NCI-H69 (cell line): ENCODE measurements around the gene ITPK1.
A peak's percentile ranks its signal among the peaks of the same experiment; 100 is the strongest.

Experiments used
- DNase-seq: peaks from one replicate; lab custom pipeline; 2025; lab: John Stamatoyannopoulos, UW

Gene ITPK1

DNA sequence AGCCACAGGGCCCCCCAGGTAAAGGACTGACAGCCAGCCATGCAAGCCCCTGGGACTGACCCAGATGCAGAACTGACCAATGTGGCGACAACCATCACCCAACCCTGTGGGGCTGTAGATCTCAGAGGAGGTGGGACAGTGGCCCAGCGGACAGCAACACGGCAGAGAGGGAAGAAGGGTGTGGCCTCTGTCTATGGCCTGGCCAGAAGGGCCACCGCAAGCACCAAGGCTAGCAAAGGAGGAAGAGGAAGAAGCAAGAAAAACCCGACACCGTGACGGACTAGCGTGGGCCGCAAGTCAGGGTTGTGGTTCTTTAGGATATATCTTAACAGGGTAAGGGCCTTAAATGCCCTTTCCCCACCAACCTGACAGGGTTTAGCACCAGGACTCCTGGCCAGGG, 71.2 kb downstream of the ITPK1 start:
- no peak for DNase-seq

DNA sequence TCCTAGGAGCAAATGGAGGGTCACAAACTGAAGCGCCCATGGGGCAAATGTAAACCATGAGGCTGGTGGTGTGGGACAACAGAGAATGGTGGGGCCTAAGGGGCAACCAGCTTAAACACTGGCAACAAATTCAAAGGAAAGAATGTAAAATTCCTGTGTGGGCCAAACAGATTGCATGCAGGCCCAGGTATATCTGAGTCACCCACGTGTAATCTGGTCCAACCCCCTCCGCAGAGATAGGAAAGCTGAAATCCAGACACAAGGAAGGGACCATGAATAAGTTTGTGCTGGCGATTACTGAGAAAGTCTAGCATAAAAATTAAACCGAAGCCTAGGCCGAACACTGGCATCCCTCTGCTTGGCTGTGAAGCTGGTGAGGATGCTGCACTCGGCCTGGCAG, 71.6 kb downstream of the ITPK1 start:
- DNase-seq, result no peak

DNA sequence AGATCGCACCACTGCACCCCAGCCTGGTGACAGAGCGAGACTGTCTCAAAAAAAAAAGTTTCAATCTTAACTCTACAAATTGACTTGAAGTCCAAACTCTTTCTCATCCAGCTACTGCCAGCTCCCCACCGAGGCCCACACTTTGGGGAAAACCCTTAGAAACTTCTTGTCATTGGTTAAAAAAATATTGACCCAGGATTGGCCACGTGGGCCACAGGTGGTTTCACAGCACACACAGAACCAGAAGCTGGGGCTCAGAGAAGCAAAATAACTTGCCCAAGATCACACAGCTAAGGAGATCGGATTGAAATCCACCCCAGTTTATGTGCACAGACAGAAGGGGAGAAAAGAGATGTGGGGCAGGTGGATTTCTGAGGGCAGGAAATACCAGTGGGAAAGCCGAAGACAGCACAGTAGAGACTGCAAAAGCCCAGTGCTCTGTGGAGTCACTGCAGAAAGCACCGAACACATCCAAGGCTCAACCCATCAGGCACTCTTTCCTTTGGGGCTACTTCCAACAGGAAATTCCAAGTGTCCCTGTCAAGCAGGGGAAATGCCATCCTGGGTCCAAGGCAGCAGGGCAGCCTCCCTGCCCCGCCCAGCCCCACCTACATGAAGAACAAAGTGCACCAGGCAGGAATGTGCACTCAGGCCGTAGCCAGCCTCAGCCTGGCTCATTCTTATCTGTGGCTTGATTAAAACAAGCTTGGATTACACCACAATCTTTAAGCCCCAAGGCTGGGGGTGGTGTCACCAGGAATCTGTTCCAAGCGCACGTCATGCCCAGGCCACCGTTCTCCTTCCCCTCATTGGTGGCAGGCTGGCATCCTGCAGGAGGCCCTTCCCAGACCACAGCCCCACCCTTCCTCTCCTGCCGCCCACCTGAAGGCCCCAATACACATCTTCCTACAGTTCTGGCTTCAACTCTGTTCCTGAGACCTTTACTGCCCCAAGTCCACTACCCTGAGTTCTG, 72.5 kb downstream of the ITPK1 start:
- DNase-seq, result peak; percentile 9

DNA sequence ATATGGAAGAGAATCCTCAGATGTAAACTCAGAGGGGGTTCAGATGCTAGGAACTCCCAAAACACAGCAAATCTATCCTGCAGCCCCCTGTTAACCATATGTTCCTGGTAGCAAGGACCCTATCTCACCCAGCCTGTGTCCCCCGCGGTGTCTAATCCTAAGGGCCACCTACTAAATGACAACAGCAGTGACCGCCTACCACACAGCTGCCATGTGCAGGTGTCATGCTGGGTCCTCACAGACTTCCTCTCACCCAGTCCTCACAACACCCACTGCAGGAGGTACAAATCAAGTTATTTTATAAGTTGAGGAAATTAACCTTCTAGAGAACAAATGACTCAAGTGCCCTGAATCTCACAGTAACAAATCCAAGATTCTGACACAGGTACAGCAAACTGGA, 73.9 kb downstream of the ITPK1 start:
- peak; percentile 64 for DNase-seq

DNA sequence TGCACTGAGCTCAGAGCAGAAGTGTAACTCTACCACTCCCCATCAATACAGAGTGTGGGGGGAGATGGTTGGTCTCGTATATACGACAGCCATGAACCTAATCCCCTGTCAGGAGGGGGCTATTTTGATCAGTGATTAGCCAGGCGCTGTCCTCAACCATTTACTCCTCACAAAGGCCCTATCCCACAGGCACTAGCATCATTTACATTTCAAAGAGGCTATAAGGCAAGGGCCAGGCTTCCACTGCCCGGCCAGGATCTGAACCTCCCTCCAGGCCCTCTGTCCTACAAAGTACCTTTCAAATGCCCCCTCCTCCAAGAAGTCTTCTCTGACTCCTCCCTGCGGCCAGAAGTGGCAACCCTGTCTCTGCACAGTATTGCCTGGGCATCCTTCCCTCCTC, 74.7 kb downstream of the ITPK1 start:
- no peak for DNase-seq

DNA sequence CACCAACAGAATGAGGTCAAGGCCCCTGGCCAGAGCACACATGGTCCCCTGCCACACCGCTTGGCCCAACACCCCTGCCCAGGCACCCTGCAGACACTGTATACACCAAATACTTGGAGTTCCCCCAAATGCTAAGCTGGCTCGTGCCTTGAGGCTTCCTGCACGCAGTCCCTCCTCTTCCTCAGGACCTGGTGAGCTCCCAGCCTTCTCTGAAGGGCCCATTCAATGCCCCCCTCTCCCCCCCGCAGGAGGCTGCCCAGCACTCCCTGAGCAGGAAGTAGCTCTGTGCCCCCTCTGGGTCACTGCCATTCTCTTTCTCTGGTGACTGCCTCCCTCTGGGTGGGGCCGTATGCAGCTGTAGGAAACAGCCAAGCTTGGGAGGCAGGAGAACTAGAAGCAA, 75.3 kb downstream of the ITPK1 start:
- peak; percentile 82 for DNase-seq

DNA sequence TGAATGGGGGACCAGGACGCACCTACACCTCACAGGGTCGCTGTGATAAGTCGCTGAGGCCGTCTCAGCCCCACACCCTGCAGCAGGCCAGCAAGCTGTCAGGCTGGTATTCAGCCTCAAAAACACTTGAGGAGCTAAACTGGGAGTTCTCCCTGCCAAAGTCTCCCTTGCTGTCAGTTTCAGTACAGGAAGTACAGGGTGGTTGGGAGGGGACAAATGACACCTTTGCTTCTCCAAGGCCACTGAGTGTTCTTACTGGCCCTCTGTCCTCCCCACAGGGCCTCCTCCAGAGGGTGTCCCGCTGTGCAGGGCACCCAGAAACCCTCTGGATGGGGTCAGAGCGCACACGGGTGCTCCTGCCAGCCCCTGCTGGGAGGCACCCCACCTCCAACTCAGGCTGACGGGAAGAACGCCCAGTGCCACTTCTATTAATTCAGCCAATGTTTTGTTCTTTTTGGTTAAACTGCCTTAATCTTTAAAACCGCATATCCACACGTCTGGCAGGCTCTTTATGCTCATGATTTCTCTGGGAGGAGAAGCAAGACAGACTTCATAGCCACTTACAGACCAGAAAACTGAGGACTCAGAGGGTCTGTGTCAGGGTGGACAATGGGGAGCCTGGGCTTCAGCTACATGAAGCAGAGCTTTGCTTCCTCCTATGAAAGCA, 75.9 kb downstream of the ITPK1 start:
- DNase-seq, result no peak

DNA sequence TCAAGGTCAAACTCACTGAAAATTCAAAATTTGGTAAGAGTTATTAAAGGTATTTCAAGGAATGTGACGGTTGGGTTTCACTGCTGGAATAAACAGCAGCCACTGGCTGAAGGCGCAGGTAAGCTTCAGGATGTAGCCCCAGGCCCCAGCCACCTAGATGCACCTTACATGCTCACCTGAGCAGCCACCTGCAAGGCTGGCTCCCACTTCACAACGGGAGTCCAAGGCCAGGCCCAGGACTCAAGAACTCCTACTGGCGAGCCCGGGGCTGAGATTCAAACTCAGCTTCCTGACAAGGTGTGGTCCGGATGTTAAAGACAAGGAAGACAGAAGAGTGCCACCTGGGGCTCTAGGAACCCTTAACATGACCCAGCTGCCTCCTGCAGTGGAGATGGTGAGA, 78.4 kb downstream of the ITPK1 start:
- DNase-seq, result peak; percentile 61

DNA sequence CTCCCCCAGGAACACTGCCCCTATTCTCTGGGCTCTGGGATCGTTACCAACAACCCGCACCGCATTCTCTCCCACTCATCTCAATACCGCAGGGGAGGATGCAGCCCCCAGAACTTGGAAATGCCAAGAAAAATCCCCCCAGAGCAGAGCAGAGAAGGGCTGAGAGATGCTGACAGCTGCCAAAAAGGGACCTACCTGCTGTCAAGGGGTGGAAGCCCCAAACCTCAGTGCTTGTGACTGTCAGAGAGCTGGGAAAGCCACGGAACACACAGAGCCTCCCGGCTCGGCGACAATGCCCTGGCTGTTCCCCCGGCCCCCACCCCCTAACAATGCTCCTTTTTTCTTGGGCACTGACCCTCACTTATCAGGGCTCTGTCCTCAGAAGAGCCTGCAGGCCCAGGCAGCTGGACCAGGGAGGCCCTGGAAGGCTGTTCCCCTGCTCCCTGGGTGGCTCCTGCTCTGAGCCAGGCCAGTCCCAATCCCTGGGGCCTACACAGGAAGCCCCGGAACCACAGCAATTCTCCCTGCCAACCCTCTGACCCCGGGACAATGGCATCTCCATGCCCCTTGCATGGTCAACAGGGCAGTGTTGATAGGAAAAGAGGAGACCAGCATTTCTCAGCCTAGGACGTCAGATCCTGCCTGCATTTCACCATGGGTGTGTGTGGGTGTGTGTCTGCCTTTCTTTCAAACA, 78.9 kb downstream of the ITPK1 start:
- DNase-seq, result no peak

DNA sequence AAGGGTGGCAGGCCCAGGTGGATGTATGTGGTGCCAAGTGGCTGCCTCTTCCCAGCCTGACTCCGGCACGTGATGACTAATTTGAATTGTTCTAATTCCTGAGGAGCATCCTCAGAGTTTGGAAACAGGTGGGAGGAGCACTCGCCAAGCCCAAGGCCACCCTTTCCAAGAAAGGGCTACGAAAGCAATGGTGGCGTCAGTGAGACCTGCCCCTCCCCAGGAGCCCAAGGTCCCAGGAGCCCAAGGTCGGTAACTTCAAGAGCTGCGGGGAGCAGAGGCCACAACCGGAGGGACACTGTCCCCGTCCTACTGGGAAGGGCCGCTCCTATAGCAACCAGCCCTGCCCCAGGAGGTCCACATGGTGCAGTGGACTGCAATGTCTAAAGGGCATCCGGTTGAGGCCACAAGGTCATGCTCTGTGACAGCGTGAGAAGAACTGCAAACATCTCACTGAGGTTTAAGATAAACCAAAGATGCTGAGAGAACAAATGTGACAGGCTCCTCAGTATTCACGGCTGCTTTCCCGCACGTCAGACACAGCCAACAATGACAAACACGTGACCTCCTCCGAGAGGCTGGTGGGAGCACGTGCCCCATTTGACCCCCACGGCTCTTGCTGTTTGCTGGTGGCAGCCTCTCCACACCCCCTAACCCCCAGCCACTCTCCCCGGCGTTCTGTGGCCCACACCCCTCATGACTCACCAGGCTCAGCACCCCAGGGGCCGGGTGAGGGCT, 79.6 kb downstream of the ITPK1 start:
- no peak for DNase-seq

DNA sequence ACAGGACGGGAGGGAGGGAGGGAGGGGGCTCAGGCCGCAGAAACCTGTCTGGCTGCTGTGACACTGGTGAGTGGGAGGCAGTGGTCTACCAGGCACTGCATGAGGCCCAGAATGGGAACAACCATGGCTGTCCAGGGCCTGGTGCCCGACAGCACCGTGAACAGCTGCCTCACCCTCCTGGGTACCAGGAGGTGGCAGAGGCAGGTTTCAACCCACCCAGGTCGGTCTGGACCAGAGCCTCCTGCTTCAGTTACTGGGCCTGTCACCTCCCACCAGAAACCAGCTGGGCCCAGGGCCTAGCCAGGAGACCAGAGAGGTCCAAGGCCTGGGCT, 80.2 kb downstream of the ITPK1 start:
- no peak for DNase-seq

DNA sequence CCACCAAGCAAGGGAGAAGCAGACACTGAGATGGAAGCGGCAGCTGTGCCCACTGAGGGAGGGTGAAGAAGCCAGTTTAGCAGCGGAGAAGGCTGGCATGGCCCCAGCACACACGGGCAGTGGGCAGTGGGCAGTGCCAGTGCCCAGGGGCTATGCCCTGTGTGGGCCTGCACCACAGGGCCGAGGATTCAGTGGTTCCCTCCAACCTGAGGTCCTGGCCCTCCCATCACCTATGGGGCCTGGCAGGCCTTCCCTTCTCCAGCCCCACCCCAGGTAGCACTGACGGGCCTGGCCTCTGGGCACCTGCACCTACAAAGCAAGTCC, 81.1 kb downstream of the ITPK1 start:
- DNase-seq, result no peak

DNA sequence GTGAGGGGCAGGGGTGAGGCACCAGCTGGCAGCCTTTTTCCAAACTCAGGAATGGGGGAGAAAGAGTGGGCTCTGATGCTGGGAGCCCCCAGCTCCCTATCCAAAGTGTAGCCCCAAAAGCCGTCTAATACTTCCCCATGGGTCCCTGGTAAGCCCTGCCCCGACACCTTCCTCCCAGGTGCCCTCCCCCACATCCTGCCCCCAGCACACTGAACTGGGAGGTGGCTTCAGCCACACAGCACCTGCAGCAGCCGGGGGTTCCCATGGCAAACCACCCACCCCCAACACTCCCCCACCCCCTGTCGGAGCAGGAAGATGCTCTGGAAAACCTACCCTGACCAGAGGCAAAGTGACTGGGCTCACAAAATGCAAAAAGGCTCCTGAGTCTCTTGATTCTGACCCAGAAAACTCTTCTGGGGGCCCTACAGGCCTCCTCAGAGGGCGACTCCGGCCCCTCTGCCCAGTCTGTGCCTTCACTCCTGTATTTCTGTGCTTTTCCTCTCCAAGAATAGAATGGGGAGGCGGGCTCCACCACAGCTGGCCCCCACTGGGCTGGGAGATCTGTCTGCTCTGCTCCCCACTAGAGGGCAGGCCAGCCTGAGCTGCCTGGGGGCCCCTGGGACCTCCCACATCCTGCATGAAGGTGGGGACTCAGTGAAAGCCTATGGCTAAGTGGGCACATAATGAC, 81.6 kb downstream of the ITPK1 start:
- peak; percentile 58 for DNase-seq

DNA sequence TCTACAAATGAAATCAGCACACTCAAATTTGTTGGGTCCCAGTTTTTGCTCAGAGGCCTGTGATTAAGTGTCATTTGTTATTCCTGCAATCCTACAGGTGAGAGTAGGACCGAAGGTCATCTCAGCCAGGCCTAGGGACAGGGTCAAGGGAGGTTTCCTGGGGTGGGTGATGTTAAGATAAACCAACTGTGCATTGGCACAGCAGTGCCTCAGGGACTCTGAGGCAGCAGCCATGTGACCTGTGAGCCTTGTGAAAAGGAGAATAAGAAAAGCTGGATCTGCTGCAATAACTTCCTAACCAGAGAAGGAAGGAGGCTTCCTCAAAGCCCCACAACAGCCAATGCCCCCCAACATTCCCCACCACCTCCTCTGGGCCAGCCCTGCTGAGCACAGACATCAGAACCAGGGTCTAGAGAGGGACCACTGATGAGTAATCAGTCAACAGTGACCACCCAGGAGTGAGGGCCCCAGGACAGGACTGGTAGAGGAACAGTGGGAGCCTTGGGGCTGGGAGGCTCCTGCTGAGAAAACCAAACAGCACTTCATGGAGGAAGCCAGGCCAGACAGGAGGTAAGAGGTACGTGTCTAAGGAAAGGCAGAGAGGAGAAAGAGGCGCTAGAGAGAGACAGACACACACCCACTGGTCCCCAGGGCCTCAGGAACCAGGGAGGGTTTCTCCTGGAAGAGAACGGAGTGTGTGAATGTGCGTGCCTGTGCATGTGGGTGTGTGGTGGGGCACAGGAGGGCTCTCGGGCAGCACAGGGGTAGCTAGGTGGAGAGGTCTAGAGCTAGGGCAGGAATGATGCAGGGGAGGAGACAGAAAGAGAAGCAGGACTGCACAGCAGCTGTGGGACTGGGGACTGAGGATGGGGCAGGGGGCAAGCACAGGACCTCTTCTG, 82.4 kb downstream of the ITPK1 start:
- peak; percentile 81 for DNase-seq

DNA sequence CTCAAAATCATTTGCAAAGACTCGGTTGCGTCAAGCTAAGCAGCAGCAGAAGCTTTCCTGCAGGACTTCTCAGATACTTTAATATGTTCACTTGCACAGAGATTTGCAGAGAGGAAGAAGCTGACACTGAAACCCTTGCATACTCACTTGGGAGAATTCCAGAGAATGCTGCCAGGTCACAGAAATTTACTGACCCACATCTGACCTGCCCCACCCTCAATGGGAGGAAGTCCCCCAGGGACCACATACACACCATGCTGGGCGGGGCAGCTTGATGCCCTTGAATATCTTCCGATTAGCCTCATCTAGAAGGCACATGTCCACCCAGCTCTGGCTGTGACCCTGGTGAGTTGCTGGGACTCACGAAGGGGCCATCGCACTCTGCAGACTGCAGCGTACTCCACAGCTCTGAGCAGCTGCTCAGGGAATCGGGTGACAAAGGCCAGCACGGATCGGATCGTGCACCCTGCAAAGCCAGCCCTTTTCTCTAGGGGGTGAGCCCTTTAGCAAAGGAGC, 83.2 kb downstream of the ITPK1 start:
- peak; percentile 56 for DNase-seq

DNA sequence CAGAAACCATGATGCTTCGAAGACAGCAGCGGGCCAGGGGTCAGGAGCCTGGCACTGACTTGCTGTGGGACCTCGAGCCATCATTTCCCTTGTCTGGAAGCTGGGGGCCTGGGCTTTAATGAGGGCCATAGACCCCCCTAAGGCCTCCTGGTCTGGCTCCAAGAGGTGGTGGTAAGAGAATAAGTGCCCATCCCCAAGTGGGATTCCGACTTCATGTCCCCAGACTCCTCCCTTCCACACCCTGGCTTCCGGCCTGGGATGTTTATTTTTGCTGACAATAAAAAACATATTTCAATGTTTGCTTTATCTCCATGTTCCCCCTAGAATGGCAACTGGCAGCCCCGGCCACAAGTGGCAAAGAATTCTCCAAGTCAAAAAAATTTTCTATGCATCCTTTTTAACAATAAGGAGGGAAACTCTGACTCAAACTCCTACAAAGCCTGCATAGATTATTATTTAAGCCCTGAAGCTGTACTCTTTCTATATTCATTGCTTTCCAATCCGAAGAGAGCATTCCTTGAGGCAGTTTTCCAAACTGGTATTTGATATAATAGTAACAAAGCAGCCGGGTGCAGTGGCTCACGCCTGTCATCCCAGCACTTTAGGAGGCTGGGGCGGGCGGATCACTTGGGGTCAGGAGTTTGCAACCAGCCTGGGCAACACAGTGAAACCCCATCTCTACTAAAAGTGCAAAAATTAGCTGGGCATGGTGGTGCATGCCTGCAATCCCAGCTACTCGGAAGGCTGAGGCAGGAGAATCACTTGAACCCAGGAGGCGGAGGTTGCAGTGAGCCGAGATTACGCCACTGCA, 84.0 kb downstream of the ITPK1 start:
- DNase-seq, result no peak

DNA sequence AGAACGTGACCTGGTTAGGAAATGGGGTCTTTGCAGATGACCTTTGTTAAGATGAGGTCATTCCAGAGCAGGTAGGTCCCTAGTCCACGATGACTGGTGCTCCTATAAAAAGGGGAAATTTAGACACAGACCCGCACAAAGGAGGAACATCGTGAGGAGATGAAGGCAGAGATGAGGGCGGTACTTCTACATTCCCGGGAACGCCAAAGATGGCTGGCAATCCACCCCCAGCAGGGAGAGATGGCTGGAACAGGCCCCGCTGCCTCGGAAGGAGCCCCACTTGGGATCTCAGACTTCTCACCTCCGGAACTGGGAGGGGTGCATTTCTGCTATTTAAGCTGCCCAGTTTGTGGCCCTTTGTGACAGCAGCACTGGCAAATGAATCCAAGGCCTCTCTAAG, 85.0 kb downstream of the ITPK1 start:
- DNase-seq, result no peak

DNA sequence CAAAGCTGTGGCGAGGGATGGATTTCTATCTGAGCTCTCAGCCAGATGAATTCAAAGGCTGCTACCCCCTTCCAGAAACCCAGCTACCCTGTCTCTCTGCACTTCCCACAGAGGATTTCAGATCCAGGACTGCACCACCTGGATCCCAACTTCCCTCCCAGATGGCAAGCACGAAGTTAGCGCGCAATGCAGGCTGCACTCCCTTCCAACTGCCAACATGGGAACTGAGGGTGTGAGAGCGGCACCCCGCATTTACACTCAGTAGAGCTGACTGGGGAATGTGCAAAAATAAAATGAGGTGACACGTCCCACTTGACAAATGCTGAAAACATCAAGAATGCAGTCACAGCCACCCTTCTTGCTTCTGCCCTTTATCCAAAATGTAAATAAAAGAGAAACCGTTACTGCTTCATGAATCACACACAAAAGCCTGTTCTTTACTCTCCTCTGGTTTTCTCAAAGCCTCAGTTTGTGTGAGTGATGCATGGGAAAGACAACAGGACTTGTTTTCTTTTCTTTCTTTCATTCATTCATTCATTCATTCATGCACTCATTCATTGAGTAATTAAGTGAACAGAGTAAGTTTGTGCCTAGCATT, 85.7 kb downstream of the ITPK1 start:
- DNase-seq, result no peak

DNA sequence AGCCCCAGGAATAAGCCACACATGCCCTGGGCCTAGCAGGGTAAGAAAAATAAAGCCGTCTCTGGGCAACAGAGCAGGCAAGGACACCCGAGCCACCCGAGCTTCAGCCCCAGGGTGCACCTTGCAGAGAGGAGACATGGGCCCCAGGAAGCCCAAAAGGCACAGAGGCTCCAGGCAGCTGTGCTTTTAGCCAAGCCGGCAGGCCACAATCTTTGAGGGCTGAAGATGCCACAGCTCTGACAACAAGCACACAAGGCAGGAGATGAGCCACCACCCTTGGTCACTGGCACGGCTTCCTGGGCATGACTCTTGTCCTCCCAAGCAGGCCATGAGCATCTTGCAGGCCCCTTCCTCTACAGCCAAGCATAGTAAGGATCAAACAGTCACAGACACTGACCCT, 86.3 kb downstream of the ITPK1 start:
- DNase-seq, result no peak
